HG02610 (cell line): ENCODE results near the gene TMEM63B.
"Not testable (repeated sequence)": the region's sequence is repeated elsewhere in the genome, so short reads cannot be mapped to it uniquely, and the experiment has no call there.

ENCODE experiments used
- ATAC-seq: cut with Tn5 transposase; IDR thresholded peaks from one replicate; pipeline ENCODE4 v1.9.1; 2021; ENCODE audit warnings: mild to moderate bottlenecking, moderate library complexity; ENCODE audit not compliant: unreplicated experiment

Gene TMEM63B

DNA sequence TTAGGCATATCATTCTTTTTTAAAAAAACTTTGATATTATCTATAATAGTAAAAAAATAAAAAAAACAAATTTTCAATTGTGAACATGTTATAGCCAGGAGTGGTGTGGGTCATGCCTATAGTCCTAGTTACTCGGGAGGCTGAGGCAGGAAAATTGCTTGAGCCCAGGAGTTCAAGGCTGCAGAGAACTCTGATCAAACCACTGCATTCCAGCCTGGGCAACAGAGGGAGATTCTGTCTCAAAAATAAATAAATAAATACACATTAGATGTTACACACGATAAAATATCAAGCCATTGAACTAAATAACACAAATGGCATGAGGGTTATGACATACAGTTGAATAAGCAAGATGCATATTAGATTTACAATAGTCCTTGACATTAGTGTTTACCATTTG lies 61.5 kb downstream of the TMEM63B start:
- no peak for ATAC-seq

DNA sequence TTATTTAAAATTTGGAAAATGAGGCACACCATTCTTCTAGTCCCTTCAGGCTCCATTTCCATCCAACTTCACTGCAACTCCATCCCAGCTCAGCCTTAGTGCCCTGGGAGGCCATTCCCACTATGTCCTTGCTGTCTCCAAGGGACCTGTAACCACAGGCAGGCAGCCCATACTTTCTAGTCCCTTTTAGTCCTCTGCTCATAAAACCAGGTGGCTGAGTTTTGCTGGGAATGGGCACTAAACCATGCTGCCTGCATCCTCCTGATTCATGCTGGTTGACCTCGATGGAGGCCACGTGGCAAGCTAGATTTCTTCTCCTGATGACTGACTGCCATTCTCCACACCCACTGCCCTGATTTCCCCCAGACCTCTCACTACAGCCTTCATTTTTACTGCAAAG lies 61.9 kb downstream of the TMEM63B start:
- ATAC-seq, result no peak

DNA sequence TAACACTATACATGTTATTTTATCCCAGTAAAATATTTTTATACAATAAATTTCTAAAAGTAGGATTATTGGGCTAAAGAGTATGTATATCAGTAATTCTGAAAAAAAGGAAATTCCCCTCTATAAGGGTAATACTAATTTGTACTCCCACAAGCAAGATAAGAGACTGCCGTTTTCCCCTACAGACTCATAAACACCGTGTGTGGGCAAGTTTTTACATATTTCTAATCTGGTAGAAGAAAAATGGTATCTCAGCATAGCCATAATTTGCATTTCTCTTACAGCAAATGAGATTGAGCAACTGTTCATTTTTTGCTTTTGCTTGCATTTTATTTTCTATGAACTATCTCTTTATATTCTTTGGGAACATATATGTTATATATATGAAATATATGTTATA lies 63.4 kb downstream of the TMEM63B start:
- peak; percentile 80 for ATAC-seq

GRCh38 chr6:44192428-44193041 lies 65.2 kb downstream of the TMEM63B start:
- ATAC-seq, result no peak

GRCh38 chr6:44193307-44193910 lies 66.1 kb downstream of the TMEM63B start:
- ATAC-seq, result no peak

GRCh38 chr6:44194326-44194725 lies 67.0 kb downstream of the TMEM63B start:
- no peak for ATAC-seq

DNA sequence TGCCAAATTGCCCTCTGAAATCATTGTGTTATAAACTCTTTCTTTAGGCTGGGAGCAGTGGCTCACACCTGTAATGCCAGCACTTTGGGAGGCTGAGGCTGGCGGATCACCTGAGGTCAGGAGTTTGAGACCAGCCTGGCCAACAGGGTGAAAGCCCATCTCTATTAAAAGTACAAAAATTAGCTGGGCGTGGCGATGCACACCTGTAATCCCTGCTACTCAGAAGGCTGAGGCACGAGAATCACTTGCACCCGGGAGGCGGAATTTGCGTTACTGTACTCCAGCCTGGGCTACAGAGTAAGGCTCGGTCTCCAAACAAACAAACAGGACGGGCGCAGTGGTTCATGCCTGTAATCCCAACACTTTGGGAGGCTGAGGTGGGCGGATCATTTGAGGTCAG lies 69.0 kb downstream of the TMEM63B start:
- not testable (repeated sequence) for ATAC-seq

- no peak for ATAC-seq
Measured at GRCh38 chr6:44198684-44199083, 71.3 kb downstream of the TMEM63B start.

DNA sequence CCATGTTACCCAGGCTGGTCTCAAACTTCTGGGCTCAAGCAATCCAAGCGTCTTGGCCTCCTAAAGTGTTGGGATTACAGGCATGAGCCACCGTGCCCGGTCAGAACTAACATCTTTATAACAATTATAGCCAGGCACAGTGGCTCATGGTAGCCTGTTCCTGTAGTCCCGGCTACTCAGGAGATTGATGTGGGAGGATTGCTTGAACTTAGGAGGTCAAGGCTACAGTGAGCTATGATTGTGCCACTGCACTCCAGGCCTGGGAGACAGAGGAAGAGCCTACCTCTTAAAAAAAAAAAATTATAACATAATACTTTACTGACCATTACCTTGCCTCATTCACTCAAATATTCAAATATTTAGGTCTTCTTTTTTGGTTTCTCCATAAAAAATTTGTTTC lies 72.5 kb downstream of the TMEM63B start:
- ATAC-seq, result no peak

- ATAC-seq, result no peak
Measured at GRCh38 chr6:44201200-44201599, 73.8 kb downstream of the TMEM63B start.

- no peak for ATAC-seq
Measured at GRCh38 chr6:44201638-44202303, 74.4 kb downstream of the TMEM63B start.

DNA sequence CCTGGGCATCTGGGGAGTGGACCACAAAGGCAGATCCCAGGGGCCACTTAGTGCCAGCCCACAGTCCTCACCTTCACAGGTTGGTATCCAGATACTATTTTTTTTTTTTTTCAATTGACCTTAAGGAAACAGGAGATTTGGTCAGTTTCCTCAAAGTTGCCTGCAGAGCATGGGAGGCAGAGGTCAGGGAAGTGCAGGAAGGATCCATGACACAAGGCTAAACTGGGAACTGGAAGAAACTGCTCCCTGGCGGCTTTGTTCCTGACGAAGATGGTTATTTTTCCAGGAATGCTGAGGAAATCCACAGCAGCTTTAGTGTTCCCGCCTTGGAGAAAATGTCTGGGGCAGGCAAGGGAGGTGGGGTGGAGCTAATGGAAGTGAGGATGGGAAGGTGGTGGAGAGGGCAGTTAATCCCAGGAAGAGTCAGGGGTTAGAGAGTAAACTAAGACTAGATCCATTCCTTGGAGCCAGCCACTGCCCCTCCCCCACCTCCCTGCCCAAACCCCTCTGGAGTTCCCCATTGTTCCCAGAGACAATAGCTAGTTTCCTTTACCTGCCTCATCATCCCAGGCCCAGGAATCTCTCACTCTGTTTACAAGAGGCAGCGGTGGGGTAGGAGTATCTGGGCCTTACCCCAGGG lies 75.1 kb downstream of the TMEM63B start:
- no peak for ATAC-seq

DNA sequence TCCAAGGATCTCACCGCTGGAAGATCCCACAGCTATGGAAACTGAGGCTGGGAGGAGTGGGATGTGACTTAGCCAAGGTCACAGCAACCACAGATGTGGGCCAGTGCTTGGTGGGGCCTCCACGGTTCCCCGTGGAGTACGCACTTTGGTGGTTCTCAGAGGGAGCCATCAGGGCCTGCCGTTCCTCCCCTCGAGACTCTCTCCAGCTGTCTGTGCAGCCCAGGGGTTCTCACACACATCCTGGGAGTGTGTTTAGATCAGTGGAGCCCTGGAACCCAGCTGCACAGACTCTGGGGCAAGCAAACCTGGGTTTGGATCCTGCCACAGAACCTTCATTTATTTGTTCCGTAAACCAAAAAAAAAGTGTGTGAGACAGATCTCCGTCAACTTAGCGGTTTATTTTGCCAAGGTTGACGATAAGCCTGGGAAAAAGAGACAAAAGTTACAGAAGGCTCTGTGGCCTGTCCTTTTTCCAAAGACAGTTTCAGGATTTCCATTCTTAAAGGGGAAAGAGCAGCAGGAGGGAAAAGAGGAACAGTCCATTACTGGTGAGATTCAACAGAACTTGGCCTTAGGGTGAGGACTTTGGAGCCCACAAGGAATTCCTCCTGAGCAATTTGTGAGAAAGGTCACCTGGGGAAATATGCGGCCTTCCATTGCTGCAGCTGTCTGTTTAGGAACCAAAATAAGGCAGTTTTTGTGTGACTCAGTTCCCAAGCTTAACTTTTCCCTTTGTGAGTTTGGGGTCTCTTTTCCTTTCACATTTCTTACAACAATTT lies 75.8 kb downstream of the TMEM63B start:
- no peak for ATAC-seq

- ATAC-seq, result no peak
Measured at GRCh38 chr6:44203955-44204354, 76.6 kb downstream of the TMEM63B start.
